ENCODE results near the gene PRDX1. TPM values are rescaled to one million over a fixed set of nuclear protein-coding genes. Genes with fewer than 3 reads are reported as not detected.

The PRDX1 gene
- total and polyA plus RNA-seq, 9 donors: 127 to 461 (median 272) TPM

DNA sequence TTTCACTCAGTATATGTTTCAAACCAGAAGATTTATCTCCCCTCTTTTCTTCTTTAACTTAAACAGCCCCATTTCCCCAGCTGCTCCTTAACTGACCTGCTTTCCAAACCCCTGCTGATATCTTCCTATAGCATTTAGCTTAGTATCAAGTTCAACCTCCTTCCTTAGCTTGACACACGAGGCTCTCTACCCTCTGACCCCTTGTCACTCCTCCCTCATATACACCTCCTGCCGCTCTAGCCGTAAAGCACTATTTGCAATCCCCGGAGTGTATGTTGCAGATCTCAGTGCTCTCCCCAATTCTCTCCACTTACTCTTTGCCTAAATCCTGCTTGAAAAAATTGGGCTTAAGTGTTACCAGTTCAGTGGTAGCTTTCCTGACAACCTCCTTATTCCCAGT, 15.2 kb upstream of the PRDX1 start:
- no peak for DNase-seq
- intact Hi-C loops (cut with DNase I): no loop called here
- 57 to 58% (median 57%) methylated on average over 4 of the region's 4 CpGs for WGBS, 3 donors
- H3K27me3 ChIP-seq: no peaks in the 10 kb centered on the region
- TF ChIP-seq EP300 (IDR thresholded peaks at IDR 0.05) (no peak), POLR2A (IDR thresholded peaks at IDR 0.05) (no peak)
- TF ChIP-seq, protein P1, sequence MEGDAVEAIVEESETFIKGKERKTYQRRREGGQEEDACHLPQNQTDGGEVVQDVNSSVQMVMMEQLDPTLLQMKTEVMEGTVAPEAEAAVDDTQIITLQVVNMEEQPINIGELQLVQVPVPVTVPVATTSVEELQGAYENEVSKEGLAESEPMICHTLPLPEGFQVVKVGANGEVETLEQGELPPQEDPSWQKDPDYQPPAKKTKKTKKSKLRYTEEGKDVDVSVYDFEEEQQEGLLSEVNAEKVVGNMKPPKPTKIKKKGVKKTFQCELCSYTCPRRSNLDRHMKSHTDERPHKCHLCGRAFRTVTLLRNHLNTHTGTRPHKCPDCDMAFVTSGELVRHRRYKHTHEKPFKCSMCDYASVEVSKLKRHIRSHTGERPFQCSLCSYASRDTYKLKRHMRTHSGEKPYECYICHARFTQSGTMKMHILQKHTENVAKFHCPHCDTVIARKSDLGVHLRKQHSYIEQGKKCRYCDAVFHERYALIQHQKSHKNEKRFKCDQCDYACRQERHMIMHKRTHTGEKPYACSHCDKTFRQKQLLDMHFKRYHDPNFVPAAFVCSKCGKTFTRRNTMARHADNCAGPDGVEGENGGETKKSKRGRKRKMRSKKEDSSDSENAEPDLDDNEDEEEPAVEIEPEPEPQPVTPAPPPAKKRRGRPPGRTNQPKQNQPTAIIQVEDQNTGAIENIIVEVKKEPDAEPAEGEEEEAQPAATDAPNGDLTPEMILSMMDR (IDR thresholded peaks at IDR 0.05): no peak
- no peaks in the 10 kb centered on the region for H3K36me3 ChIP-seq
- no peak overlapping the region for H3K4me3 ChIP-seq
- no peaks in the 10 kb centered on the region for H3K4me1 ChIP-seq (ENCODE audit: insufficient read depth)
- no peak overlapping the region for H3K27ac ChIP-seq
- H3K9me3 ChIP-seq: no peaks in the 10 kb centered on the region

DNA sequence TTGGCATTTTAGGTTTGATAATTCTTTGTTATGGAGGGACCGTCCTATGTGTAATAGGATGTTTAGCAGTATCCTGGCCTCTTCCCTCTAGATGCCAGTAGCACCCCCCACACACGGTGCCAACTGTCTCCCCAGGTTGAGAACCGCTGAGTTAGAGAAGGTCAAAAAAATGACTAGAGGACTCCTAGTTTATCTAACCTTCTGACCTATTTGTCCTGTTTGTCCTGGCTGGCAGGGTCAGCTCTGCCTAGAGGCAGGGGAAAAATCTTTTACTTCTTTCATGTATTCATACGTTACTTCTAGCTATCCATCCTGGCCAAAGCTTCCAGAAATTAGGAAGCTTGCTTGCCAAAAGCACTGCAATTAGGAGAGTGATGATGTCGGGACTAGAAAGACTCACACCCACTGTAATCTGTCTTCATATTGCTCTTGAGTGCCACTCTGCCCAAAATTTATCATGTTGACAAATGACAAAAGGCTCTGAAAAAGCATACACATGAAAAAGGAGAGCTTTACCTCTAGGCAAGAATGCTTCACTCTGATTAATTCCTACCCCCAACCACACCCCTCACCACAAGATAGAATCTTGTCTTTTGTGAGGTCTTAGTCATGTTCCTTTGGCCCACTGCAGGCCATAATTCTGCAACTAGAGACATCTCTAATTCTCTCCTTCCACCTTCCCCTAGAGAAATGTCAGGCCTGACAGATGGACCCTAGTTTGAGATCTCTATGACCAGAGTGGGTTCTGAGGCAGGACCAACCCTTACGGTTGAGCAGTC, 14.5 kb upstream of the PRDX1 start:
- 71 to 78% (median 72%) methylated on average over 6 of the region's 6 CpGs for WGBS, 3 donors
- intact Hi-C loops (cut with DNase I): no loop called here

DNA sequence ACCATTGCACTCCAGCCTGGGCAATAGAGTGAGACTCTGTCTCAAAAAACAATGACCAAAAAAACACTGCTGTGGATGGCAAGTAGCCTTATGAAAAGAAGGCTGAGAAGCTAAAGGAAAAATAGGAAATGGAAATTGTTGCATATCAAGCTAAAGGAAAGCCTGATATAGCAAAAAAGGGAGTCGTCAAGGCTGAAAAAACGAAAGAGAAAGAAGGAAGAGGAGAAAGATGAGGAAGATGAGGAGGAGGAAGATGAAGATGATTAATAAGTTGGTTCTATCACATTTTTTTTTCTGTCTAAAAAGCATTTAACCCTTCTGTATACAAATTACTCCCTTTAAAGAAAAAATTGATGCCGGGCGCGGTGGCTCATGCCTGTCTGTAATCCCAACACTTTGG, 10.2 kb upstream of the PRDX1 start:
- no peaks in the 10 kb centered on the region for H3K36me3 ChIP-seq
- TF ChIP-seq EP300 (IDR thresholded peaks at IDR 0.05) (no peak), POLR2A (IDR thresholded peaks at IDR 0.05) (no peak)
- TF ChIP-seq, protein P1 (IDR thresholded peaks at IDR 0.05): no peak
- no peak overlapping the region for H3K4me3 ChIP-seq
- no peaks in the 10 kb centered on the region for H3K4me1 ChIP-seq (ENCODE audit: insufficient read depth)
- H3K27me3 ChIP-seq: no peaks in the 10 kb centered on the region
- intact Hi-C loops (cut with DNase I): no loop called here
- WGBS, 3 donors: 74 to 81% (median 78%) methylated on average over 5 of the region's 5 CpGs
- no peaks in the 10 kb centered on the region for H3K9me3 ChIP-seq
- H3K27ac ChIP-seq: no peak overlapping the region
- DNase-seq: no peak

More for the DNA sequence above, 14.5 kb upstream of the PRDX1 start:
- H3K36me3 ChIP-seq: no peaks in the 10 kb centered on the region
- no peak overlapping the region for H3K4me3 ChIP-seq
- H3K27ac ChIP-seq: no peak overlapping the region
- no peaks in the 10 kb centered on the region for H3K4me1 ChIP-seq (ENCODE audit: insufficient read depth)
- no peaks in the 10 kb centered on the region for H3K9me3 ChIP-seq
- no peak for DNase-seq
- TF ChIP-seq EP300 (IDR thresholded peaks at IDR 0.05) (no peak), POLR2A (IDR thresholded peaks at IDR 0.05) (no peak)
- TF ChIP-seq, protein P1 (IDR thresholded peaks at IDR 0.05): no peak
- H3K27me3 ChIP-seq: no peaks in the 10 kb centered on the region

DNA sequence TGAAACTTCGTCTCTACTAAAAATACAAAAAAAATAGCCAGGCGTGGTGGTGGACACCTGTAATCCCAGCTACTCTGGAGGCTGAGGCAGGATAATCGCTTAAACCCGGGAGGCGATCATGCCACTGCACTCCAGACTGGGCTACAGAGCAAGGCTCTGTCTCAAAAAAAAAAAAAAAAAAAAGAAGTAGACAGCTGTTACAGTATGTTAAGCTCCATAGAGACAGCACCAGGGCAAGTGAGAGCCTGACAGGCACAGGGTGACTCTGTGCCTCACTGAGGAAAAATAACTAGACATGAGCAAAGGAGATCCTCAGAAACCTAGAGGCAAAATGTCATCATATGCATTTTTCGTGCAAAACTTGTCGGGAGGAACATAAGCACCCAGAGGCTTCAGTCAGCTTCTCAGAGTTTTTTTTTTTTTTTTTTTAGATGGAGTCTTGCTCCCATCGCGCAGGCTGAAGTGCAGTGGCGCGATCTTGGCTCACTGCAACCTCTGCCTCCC, 9.0 kb upstream of the PRDX1 start:
- H3K9me3 ChIP-seq: no peaks in the 10 kb centered on the region
- H3K27me3 ChIP-seq: no peaks in the 10 kb centered on the region
- H3K27ac ChIP-seq: no peak overlapping the region
- no peak overlapping the region for H3K4me3 ChIP-seq
- no peak for DNase-seq
- no peaks in the 10 kb centered on the region for H3K36me3 ChIP-seq
- no peaks in the 10 kb centered on the region for H3K4me1 ChIP-seq (ENCODE audit: insufficient read depth)
- TF ChIP-seq EP300 (IDR thresholded peaks at IDR 0.05) (no peak), POLR2A (IDR thresholded peaks at IDR 0.05) (no peak)
- TF ChIP-seq, protein P1 (IDR thresholded peaks at IDR 0.05): no peak
- 96 to 97% (median 97%) methylated on average over 11 of the region's 11 CpGs for WGBS, 3 donors
- intact Hi-C loops (cut with DNase I): no loop called here
